ENCODE measurements around the gene TCEA2. TPM values are rescaled to one million over a fixed set of nuclear protein-coding genes. Genes with fewer than 3 reads are reported as not detected.

Gene TCEA2
- total and polyA plus RNA-seq, 2 experiments from 2014 or later: 96.0 to 169 TPM

DNA sequence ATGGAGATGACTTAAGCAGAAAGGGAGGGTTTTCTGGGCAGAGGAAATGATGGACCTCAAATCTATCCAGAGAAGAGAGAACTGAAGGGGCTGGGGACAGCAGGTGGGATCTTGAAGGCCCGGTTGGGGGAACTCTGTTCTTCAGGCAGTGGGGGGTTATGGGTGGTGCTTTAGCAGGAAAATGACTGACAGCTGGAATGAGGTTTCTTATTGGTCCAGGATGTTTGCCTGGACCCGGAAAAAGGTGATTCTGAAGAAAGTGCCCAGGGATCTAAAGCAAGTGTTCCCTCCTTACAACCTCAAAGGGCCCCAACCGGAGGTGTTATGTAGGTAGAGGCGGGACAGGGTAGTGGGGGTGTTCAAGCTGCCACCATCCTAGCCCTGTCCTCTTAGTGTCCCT, 32.5 kb downstream of the TCEA2 start:
- no peak overlapping the region for H3K27ac ChIP-seq
- TF ChIP-seq CTCF (IDR thresholded peaks at IDR 0.05; ENCODE audit: low read depth, low read length): no peak
- no peaks in the 10 kb centered on the region for H3K9me3 ChIP-seq (ENCODE audit: low read depth)
- no peak for DNase-seq (ENCODE audit: low read depth in 1 of 2, low spot score in 1 of 2)
- peaks cover 4% of the 10 kb centered on the region for H3K4me1 ChIP-seq (ENCODE audit: low read depth)
- H3K36me3 ChIP-seq: no peaks in the 10 kb centered on the region
- peaks cover 3% of the 10 kb centered on the region for H3K27me3 ChIP-seq
- no peak overlapping the region for H3K4me3 ChIP-seq

GRCh38 chr20:64095927-64096326, 32.9 kb downstream of the TCEA2 start:
- TF ChIP-seq CTCF (IDR thresholded peaks at IDR 0.05; ENCODE audit: low read depth, low read length): no peak
- DNase-seq (ENCODE audit: low read depth in 1 of 2, low spot score in 1 of 2): no peak
- H3K9me3 ChIP-seq (ENCODE audit: low read depth): no peaks in the 10 kb centered on the region
- no peak overlapping the region for H3K27ac ChIP-seq
- H3K4me1 ChIP-seq (ENCODE audit: low read depth): peaks cover 4% of the 10 kb centered on the region
- no peaks in the 10 kb centered on the region for H3K36me3 ChIP-seq
- peaks cover 6% of the 10 kb centered on the region for H3K27me3 ChIP-seq
- H3K4me3 ChIP-seq: no peak overlapping the region

DNA sequence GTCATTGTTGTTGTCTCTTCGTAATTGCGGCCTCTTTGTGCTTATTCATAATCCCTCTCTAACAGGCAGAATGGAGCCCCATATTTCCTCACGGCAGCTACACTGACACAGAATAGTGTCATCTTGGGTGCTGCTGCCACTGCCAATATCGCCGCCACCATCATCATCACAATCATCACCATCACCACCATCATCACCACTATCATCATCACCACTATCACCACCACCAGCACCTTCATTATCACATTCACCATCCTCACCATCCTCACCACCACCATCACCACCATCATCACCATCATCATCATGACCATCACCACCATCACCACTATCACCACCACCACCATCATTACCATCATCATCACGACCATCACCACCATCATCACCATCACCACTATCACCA, 33.5 kb downstream of the TCEA2 start:
- H3K4me3 ChIP-seq: no peak overlapping the region
- no peak for TF ChIP-seq CTCF (IDR thresholded peaks at IDR 0.05; ENCODE audit: low read depth, low read length)
- H3K27ac ChIP-seq: no peak overlapping the region
- H3K27me3 ChIP-seq: peaks cover 12% of the 10 kb centered on the region
- H3K36me3 ChIP-seq: no peaks in the 10 kb centered on the region
- DNase-seq (ENCODE audit: low read depth in 1 of 2, low spot score in 1 of 2): no peak
- peaks cover 4% of the 10 kb centered on the region for H3K4me1 ChIP-seq (ENCODE audit: low read depth)
- H3K9me3 ChIP-seq (ENCODE audit: low read depth): no peaks in the 10 kb centered on the region

DNA sequence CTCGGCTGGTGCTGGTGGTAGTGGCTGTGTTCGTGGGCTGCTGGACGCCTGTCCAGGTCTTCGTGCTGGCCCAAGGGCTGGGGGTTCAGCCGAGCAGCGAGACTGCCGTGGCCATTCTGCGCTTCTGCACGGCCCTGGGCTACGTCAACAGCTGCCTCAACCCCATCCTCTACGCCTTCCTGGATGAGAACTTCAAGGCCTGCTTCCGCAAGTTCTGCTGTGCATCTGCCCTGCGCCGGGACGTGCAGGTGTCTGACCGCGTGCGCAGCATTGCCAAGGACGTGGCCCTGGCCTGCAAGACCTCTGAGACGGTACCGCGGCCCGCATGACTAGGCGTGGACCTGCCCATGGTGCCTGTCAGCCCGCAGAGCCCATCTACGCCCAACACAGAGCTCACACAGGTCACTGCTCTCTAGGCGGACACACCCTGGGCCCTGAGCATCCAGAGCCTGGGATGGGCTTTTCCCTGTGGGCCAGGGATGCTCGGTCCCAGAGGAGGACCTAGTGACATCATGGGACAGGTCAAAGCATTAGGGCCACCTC, 35.5 kb downstream of the TCEA2 start:
- H3K36me3 ChIP-seq: no peaks in the 10 kb centered on the region
- no peak overlapping the region for H3K27ac ChIP-seq
- peaks cover 22% of the 10 kb centered on the region for H3K27me3 ChIP-seq
- no peaks in the 10 kb centered on the region for H3K4me1 ChIP-seq (ENCODE audit: low read depth)
- no peaks in the 10 kb centered on the region for H3K9me3 ChIP-seq (ENCODE audit: low read depth)
- H3K4me3 ChIP-seq: no peak overlapping the region
- TF ChIP-seq CTCF (IDR thresholded peaks at IDR 0.05; ENCODE audit: low read depth, low read length): no peak
- no peak for DNase-seq (ENCODE audit: low read depth in 1 of 2, low spot score in 1 of 2)

DNA sequence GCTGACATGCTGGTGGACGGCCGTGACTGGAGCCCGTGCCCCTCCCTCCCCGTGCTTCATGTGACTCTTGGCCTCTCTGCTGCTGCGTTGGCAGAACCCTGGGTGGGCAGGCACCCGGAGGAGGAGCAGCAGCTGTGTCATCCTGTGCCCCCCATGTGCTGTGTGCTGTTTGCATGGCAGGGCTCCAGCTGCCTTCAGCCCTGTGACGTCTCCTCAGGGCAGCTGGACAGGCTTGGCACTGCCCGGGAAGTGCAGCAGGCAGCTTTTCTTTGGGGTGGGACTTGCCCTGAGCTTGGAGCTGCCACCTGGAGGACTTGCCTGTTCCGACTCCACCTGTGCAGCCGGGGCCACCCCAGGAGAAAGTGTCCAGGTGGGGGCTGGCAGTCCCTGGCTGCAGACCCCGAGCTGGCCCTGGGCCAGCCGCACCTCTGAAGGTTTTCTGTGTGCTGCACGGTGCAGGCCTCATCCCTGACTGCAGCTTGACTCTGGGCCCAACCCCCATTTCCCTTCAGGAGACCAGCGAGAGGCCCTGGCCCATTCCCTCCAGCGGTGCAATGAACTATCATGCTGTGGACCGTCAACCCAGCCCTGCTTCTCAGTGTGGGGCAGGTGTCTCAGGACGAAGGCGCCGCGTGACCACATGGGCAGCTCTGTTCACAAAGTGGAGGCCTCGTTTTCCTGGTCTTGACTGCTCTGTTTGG, 36.2 kb downstream of the TCEA2 start:
- TF ChIP-seq CTCF (IDR thresholded peaks at IDR 0.05; ENCODE audit: low read depth, low read length): no peak
- no peak overlapping the region for H3K27ac ChIP-seq
- H3K4me1 ChIP-seq (ENCODE audit: low read depth): no peaks in the 10 kb centered on the region
- H3K9me3 ChIP-seq (ENCODE audit: low read depth): no peaks in the 10 kb centered on the region
- H3K27me3 ChIP-seq: peaks cover 26% of the 10 kb centered on the region
- no peak for DNase-seq (ENCODE audit: low read depth in 1 of 2, low spot score in 1 of 2)
- H3K36me3 ChIP-seq: no peaks in the 10 kb centered on the region
- H3K4me3 ChIP-seq: no peak overlapping the region

Data from cardiac muscle cell (in vitro differentiated cells and primary cell).